ENCODE results near the gene ZC3H6. TPM values are rescaled to one million over a fixed set of nuclear protein-coding genes. Genes with fewer than 3 reads are reported as not detected.

Gene ZC3H6
- total and polyA plus RNA-seq, 2 experiments from 2014 or later, result 2.1 to 2.5 TPM

DNA sequence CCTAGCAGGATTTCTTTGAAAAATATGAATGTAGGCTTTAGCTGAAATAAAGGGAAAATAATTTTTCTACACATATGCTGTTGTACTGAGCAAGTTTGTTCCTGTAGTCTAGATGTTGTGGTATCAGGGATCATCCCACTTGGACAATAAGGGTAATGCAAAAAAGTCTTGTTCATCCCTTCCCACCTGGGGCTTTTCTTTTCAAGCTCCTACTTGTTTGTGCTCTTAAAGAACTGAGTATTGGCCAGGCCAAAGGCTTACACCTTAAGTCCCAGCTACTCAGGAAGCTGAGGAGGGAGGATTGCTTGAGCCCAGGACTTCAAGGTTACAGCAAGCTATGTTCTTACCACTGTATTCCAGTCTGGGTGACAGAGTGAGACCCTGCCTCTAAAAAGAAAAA is 35.5 kb downstream of the ZC3H6 start:
- Histone ChIP-seq H3K9me2 (ENCODE audit: insufficient read depth) (no peaks in the 10 kb centered on the region), H3K36me3 (ENCODE audit: low read depth) (0 out of 2 replicates have a peak, but pooled peaks cover 4% of the 10 kb centered on the region), H2AFZ (no peak overlapping the region), H3F3A (ENCODE audit: insufficient read depth) (no peaks in the 10 kb centered on the region), H4K20me1 (ENCODE audit: insufficient read depth) (no peaks in the 10 kb centered on the region), H3K27me3 (replicated peaks; ENCODE audit: insufficient read depth) (no peaks in the 10 kb centered on the region), H3K4me2 (ENCODE audit: unreplicated experiment) (no peak overlapping the region), H3K4me1 (ENCODE audit: insufficient read depth) (no peaks in the 10 kb centered on the region), H3K9ac (no peak overlapping the region), H3K27ac (no peak overlapping the region), H3K4me3 (no peak overlapping the region), H3K79me2 (ENCODE audit: insufficient read depth) (no peaks in the 10 kb centered on the region), H3K9me3 (ENCODE audit: low read depth) (no peaks in the 10 kb centered on the region)
- no peak for DNase-seq
- TF ChIP-seq EZH2phosphoT487 (IDR thresholded peaks at IDR 0.05; ENCODE audit: insufficient read depth, low read depth), result no peak
- TF ChIP-seq EZH2 (IDR thresholded peaks at IDR 0.05; ENCODE audit: insufficient read depth, poor library complexity, severe bottlenecking), result no peak
- in situ Hi-C loops (cut with MboI), result no loop called here

DNA sequence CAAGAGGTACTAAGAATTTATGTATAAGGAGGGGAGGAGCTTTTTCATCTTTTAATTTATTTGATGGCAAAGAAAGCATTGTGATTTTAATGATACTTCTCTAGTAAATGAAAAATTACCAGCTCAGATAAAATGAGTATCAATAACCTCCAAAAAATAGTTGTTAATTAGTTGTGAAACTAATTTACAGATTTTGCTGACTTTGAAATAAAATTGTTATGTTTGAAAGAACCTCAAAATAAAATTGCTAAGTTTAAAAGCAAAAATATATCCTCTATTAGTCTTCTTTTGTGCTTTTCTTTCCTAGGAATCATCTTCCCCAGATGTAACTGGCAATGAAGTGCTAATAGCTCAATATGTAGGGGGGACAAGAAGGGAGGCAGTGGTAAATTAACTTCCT is 36.5 kb downstream of the ZC3H6 start:
- H3K4me2 ChIP-seq (ENCODE audit: unreplicated experiment), result no peak overlapping the region
- in situ Hi-C loops (cut with MboI), result no loop called here

GRCh38 chr2:112312821-112313220 is 37.4 kb downstream of the ZC3H6 start:
- no peaks in the 10 kb centered on the region for H3K4me1 ChIP-seq (ENCODE audit: insufficient read depth)
- WGBS, 2 experiments (ENCODE audit: low coverage in 1 of 2, low lambda C conversion rate in 2 of 2, missing lambda C conversion rate in 2 of 2), result 95 to 100% methylated on average over 2 of the region's 2 CpGs

More for the DNA sequence above, 36.5 kb downstream of the ZC3H6 start:
- H2AFZ ChIP-seq, result no peak overlapping the region
- no peaks in the 10 kb centered on the region for H3K9me2 ChIP-seq (ENCODE audit: insufficient read depth)
- H3K79me2 ChIP-seq (ENCODE audit: insufficient read depth), result no peaks in the 10 kb centered on the region
- DNase-seq, result no peak
- H3K9me3 ChIP-seq (ENCODE audit: low read depth), result no peaks in the 10 kb centered on the region
- no peaks in the 10 kb centered on the region for H3K27me3 ChIP-seq (replicated peaks; ENCODE audit: insufficient read depth)
- no peak overlapping the region for H3K4me3 ChIP-seq
- H3K27ac ChIP-seq, result no peak overlapping the region
- H3K36me3 ChIP-seq (ENCODE audit: low read depth), result 0 out of 2 replicates have a peak, but pooled peaks cover 4% of the 10 kb centered on the region
- H3K4me1 ChIP-seq (ENCODE audit: insufficient read depth), result no peaks in the 10 kb centered on the region
- no peak for TF ChIP-seq EZH2 (IDR thresholded peaks at IDR 0.05; ENCODE audit: insufficient read depth, poor library complexity, severe bottlenecking)
- TF ChIP-seq EZH2phosphoT487 (IDR thresholded peaks at IDR 0.05; ENCODE audit: insufficient read depth, low read depth), result no peak
- no peak overlapping the region for H3K9ac ChIP-seq
- H3F3A ChIP-seq (ENCODE audit: insufficient read depth), result no peaks in the 10 kb centered on the region
- no peaks in the 10 kb centered on the region for H4K20me1 ChIP-seq (ENCODE audit: insufficient read depth)

DNA sequence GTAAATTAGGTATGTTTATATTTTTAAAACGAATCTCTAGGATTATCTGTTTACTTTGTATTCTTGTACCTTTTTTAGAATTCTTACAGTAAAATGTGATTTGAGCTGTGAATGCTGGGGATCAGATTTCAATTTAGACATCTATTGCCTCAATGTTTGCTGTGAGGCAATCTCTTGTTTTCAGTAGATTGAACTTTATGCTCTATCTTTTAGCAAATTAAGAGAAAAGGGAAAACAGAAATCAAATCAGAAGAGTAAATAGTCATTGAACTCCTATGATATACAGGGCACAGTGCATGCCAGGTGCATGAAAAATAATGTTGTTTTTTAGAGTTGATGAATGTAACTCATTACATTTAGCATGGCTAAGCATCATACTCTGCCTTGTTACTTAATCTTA is 39.5 kb downstream of the ZC3H6 start:
- Histone ChIP-seq H3K27me3 (replicated peaks; ENCODE audit: insufficient read depth) (no peaks in the 10 kb centered on the region), H3K4me1 (ENCODE audit: insufficient read depth) (no peaks in the 10 kb centered on the region), H3K36me3 (ENCODE audit: low read depth) (no peaks in the 10 kb centered on the region), H3K9me2 (ENCODE audit: insufficient read depth) (no peaks in the 10 kb centered on the region), H3K4me2 (ENCODE audit: unreplicated experiment) (no peak overlapping the region), H3K9me3 (ENCODE audit: low read depth) (no peaks in the 10 kb centered on the region), H4K20me1 (ENCODE audit: insufficient read depth) (no peaks in the 10 kb centered on the region), H3F3A (ENCODE audit: insufficient read depth) (no peaks in the 10 kb centered on the region), H3K9ac (no peak overlapping the region), H3K27ac (no peak overlapping the region), H3K4me3 (no peak overlapping the region), H3K79me2 (ENCODE audit: insufficient read depth) (no peaks in the 10 kb centered on the region), H2AFZ (no peak overlapping the region)
- TF ChIP-seq EZH2 (IDR thresholded peaks at IDR 0.05; ENCODE audit: insufficient read depth, poor library complexity, severe bottlenecking), result no peak
- TF ChIP-seq EZH2phosphoT487 (IDR thresholded peaks at IDR 0.05; ENCODE audit: insufficient read depth, low read depth), result no peak
- no peak for DNase-seq
- 44 to 48% methylated on average over 1 of the region's 1 CpG for WGBS, 2 experiments (ENCODE audit: low coverage in 1 of 2, low lambda C conversion rate in 2 of 2, missing lambda C conversion rate in 2 of 2)
- in situ Hi-C loops (cut with MboI), result no loop called here

More at GRCh38 chr2:112312821-112313220, 37.4 kb downstream of the ZC3H6 start:
- no peak overlapping the region for H3K4me2 ChIP-seq (ENCODE audit: unreplicated experiment)
- no peaks in the 10 kb centered on the region for H3K27me3 ChIP-seq (replicated peaks; ENCODE audit: insufficient read depth)
- in situ Hi-C loops (cut with MboI), result no loop called here
- H3K36me3 ChIP-seq (ENCODE audit: low read depth), result no peaks in the 10 kb centered on the region
- TF ChIP-seq EZH2phosphoT487 (IDR thresholded peaks at IDR 0.05; ENCODE audit: insufficient read depth, low read depth), result no peak
- TF ChIP-seq EZH2 (IDR thresholded peaks at IDR 0.05; ENCODE audit: insufficient read depth, poor library complexity, severe bottlenecking), result no peak
- H3F3A ChIP-seq (ENCODE audit: insufficient read depth), result no peaks in the 10 kb centered on the region
- no peaks in the 10 kb centered on the region for H3K9me3 ChIP-seq (ENCODE audit: low read depth)
- H3K4me3 ChIP-seq, result no peak overlapping the region
- no peak overlapping the region for H3K27ac ChIP-seq
- H4K20me1 ChIP-seq (ENCODE audit: insufficient read depth), result no peaks in the 10 kb centered on the region
- no peaks in the 10 kb centered on the region for H3K79me2 ChIP-seq (ENCODE audit: insufficient read depth)
- no peak overlapping the region for H2AFZ ChIP-seq
- H3K9me2 ChIP-seq (ENCODE audit: insufficient read depth), result no peaks in the 10 kb centered on the region
- H3K9ac ChIP-seq, result no peak overlapping the region
- no peak for DNase-seq

Data from GM23248 (cell line).